GM18861 (cell line): Measurements from ENCODE around the gene NFYA.

Source experiments
- ATAC-seq: cut with Tn5 transposase; IDR thresholded peaks from one replicate; pipeline ENCODE4 v1.9.1; 2021; ENCODE audit not compliant: unreplicated experiment

Gene NFYA

GRCh38 chr6:41046084-41046483 is 26.7 kb upstream of the NFYA start:
- no peak for ATAC-seq

- no peak for ATAC-seq
Measured at GRCh38 chr6:41047306-41047705, 25.5 kb upstream of the NFYA start.

- ATAC-seq, result no peak
Measured at GRCh38 chr6:41047745-41048732, 24.7 kb upstream of the NFYA start.

GRCh38 chr6:41049521-41049920 is 23.3 kb upstream of the NFYA start:
- ATAC-seq, result no peak

- ATAC-seq, result no peak
Measured at GRCh38 chr6:41049955-41050354, 22.8 kb upstream of the NFYA start.

- no peak for ATAC-seq
Measured at GRCh38 chr6:41050536-41050935, 22.2 kb upstream of the NFYA start.

GRCh38 chr6:41051873-41052272 is 20.9 kb upstream of the NFYA start:
- no peak for ATAC-seq

- ATAC-seq, result no peak
Measured at GRCh38 chr6:41053041-41053440, 19.7 kb upstream of the NFYA start, which contains the start of gene APOBEC2. APOBEC2 (plus strand) TSS chr6:41053202; CDS start chr6:41053348, 146 bp downstream.

GRCh38 chr6:41054511-41054910 is 18.3 kb upstream of the NFYA start:
- no peak for ATAC-seq

- ATAC-seq, result no peak
Measured at GRCh38 chr6:41055149-41055548, 17.6 kb upstream of the NFYA start.

- no peak for ATAC-seq
Measured at GRCh38 chr6:41056768-41057490, 15.8 kb upstream of the NFYA start.

GRCh38 chr6:41058783-41059181 is 14.0 kb upstream of the NFYA start:
- no peak for ATAC-seq

- ATAC-seq, result no peak
Measured at GRCh38 chr6:41059556-41059955, 13.2 kb upstream of the NFYA start.

- no peak for ATAC-seq
Measured at GRCh38 chr6:41061196-41061726, 11.5 kb upstream of the NFYA start.

GRCh38 chr6:41062056-41062455 is 10.7 kb upstream of the NFYA start:
- no peak for ATAC-seq

- ATAC-seq, result no peak
Measured at GRCh38 chr6:41063884-41064285, 8.9 kb upstream of the NFYA start.

- no peak for ATAC-seq
Measured at GRCh38 chr6:41064841-41065240, 7.9 kb upstream of the NFYA start.

- no peak for ATAC-seq
Measured at GRCh38 chr6:41065550-41066026, 7.2 kb upstream of the NFYA start.

GRCh38 chr6:41066867-41067304 is 5.9 kb upstream of the NFYA start:
- ATAC-seq, result no peak

- no peak for ATAC-seq
Measured at GRCh38 chr6:41071501-41071922, 1.3 kb upstream of the NFYA start.
